B cell (primary cell): ENCODE measurements around the gene PPIH. TPM values are rescaled to one million over a fixed set of nuclear protein-coding genes. Genes with fewer than 3 reads are reported as not detected.

ENCODE experiments used
- ATAC-seq: fragments of 200-7000 bp; cut with Tn5 transposase; one replicate; pipeline ENCODE4 v1.10.0; 2021; ENCODE audit warnings: low read depth, mild to moderate bottlenecking, moderate number of reproducible peaks, moderate library complexity
- CTCF ChIA-PET: fragments of 350-600 bp; sonication (Branson Sonifier 250); formaldehyde crosslinking; loops from one replicate; lab custom pipeline; 2021; ENCODE audit warnings: antibody characterized with exemption, inconsistent platforms; lab: Charles Lee
- POLR2A ChIA-PET: fragments of 350-600 bp; sonication (Branson Sonifier 250); formaldehyde crosslinking; loops from one replicate; lab custom pipeline; 2021; ENCODE audit warnings: antibody characterized with exemption; lab: Charles Lee
- DNase-seq: peaks from one replicate; pipeline ENCODE4 v3.0.0; 2013
- H2AFZ ChIP-seq: 2 replicates; pipeline ENCODE4 v1.6.1; 2012; ENCODE audit warnings: mild to moderate bottlenecking, low read depth, low read length; ENCODE audit not compliant: insufficient read depth, poor library complexity, severe bottlenecking
- H3K27ac ChIP-seq, 2 donors: 1 replicate in 1 of 2; 2 replicates in 1 of 2; pipeline ENCODE4 v1.5.1; 2012 to 2013; ENCODE audit warnings: low read length in 2 of 2, mild to moderate bottlenecking in 2 of 2, moderate library complexity in 1 of 2
- H3K27me3 ChIP-seq, 4 experiments: fragments of 200-600 bp in 1 of 4; sonication (generic) in 1 of 4; replicated peaks in 1 of 4; 1 replicate in 2 of 4; 2 replicates in 2 of 4; pipeline versions ENCODE4 v1.6.1 to v1.7.0; 2013 to 2016; ENCODE audit warnings: low read length in 3 of 4, mild to moderate bottlenecking in 2 of 4, mixed read lengths in 1 of 4, moderate library complexity in 1 of 4; ENCODE audit not compliant: insufficient read depth in 4 of 4, control insufficient read depth in 3 of 4; ENCODE audit errors: control extremely low read depth in 1 of 4
- H3K36me3 ChIP-seq, 2 experiments: replicated peaks in 1 of 2; 1 replicate in 1 of 2; 2 replicates in 1 of 2; pipeline versions ENCODE4 v1.6.1 to v1.7.1; 2013; ENCODE audit warnings: low read length in 1 of 2; ENCODE audit not compliant: insufficient read depth in 2 of 2, control insufficient read depth in 1 of 2; ENCODE audit errors: control extremely low read depth in 1 of 2, extremely low read depth in 1 of 2
- H3K4me1 ChIP-seq, 2 donors: fragments of 200-600 bp in 1 of 2; sonication (generic) in 1 of 2; 1 replicate in 1 of 2; 2 replicates in 1 of 2; pipeline versions ENCODE4 v1.5.1 to v1.6.1; 2013 to 2017; ENCODE audit warnings: low read length in 2 of 2; ENCODE audit not compliant: control insufficient read depth in 2 of 2, insufficient read depth in 2 of 2
- H3K4me2 ChIP-seq: replicated peaks from 2 replicates; pipeline ENCODE3; 2012; ENCODE audit warnings: mild to moderate bottlenecking, low read depth, low read length; ENCODE audit not compliant: poor library complexity, severe bottlenecking
- H3K4me3 ChIP-seq, 5 experiments: fragments of 200-600 bp in 1 of 5; sonication (generic) in 1 of 5; 1 replicate in 3 of 5; 2 replicates in 2 of 5; pipeline versions ENCODE4 v1.5.1 to v1.7.0; 2011 to 2016; ENCODE audit warnings: low read length in 4 of 5, mild to moderate bottlenecking in 4 of 5, low read depth in 2 of 5, control low read depth in 1 of 5, moderate library complexity in 1 of 5; ENCODE audit not compliant: insufficient read depth in 1 of 5; ENCODE audit errors: control extremely low read depth in 1 of 5, extremely low read depth in 1 of 5
- H3K79me2 ChIP-seq: fragments of 200-600 bp; sonication (generic); one replicate; pipeline ENCODE4 v1.6.0; 2016; ENCODE audit warnings: low read length; ENCODE audit not compliant: control insufficient read depth, insufficient read depth
- H3K9ac ChIP-seq: fragments of 200-600 bp; sonication (generic); 2 replicates; pipeline ENCODE4 v1.6.1; 2017; ENCODE audit warnings: mild to moderate bottlenecking, low read length, moderate library complexity
- H3K9me3 ChIP-seq, 3 donors: one replicate each; pipeline versions ENCODE4 v1.6.1 to v1.7.1; 2013; ENCODE audit warnings: low read length in 2 of 3; ENCODE audit not compliant: control insufficient read depth in 2 of 3, insufficient read depth in 1 of 3; ENCODE audit errors: control extremely low read depth in 1 of 3
- H4K20me1 ChIP-seq: 2 replicates; pipeline ENCODE4 v1.6.0; 2012; ENCODE audit warnings: mild to moderate bottlenecking, low read length; ENCODE audit not compliant: insufficient read depth, control insufficient read depth, poor library complexity, severe bottlenecking
- H3K27ac Mint-ChIP-seq: one replicate; pipeline ENCODE4 v1.8.0; 2021; ENCODE audit warnings: mixed read lengths
- H3K27me3 Mint-ChIP-seq: one replicate; pipeline ENCODE4 v1.8.0; 2021; ENCODE audit warnings: mixed read lengths
- H3K4me1 Mint-ChIP-seq: one replicate; pipeline ENCODE4 v1.8.0; 2021; ENCODE audit warnings: mixed read lengths
- H3K4me3 Mint-ChIP-seq: one replicate; pipeline ENCODE4 v1.8.0; 2021; ENCODE audit warnings: mixed read lengths
- H3K9me3 Mint-ChIP-seq: one replicate; pipeline ENCODE4 v1.8.0; 2022; ENCODE audit warnings: mixed read lengths; ENCODE audit not compliant: insufficient read depth
- EZH2 ChIP-seq: IDR thresholded peaks from 2 replicates; pipeline ENCODE4 v1.6.1; 2012; ENCODE audit warnings: borderline replicate concordance, low read depth, mild to moderate bottlenecking, moderate library complexity, low read length; ENCODE audit not compliant: insufficient read depth, poor library complexity, severe bottlenecking
- WGBS: methylation state at CpG from one replicate; pipeline ENCODE4 v1.1.5; 2013; ENCODE audit warnings: missing lambda C conversion rate; ENCODE audit not compliant: insufficient coverage; 5-methylcytosine and 5-hydroxymethylcytosine counted together
- intact Hi-C: fragments of 100-400 bp; cut with micrococcal nuclease; formaldehyde crosslinking; loops from one replicate; pipeline ENCODE4 v1.10.0; 2022
- polyA plus RNA-seq: library from polyadenylated mRNA; depleted of rRNA; stranded (reverse); fragments of >200 nt; gene quantifications from 2 replicates; pipeline ENCODE4 v1.2.3, GENCODE V29; 2012
- total RNA-seq, 2 donors: library from RNA; stranded (reverse); fragments of 120-200 nt in 1 of 2; gene quantifications; 1 replicate in 1 of 2; 2 replicates in 1 of 2; pipeline versions ENCODE4 v1.2.3 to v1.2.4, GENCODE V29; 2013 to 2022
- TF ChIP-seq, protein P1 (sequence below): fragments of 200-600 bp; IDR thresholded peaks from one replicate; pipeline ENCODE4 v1.8.0; 2022; ENCODE audit warnings: antibody characterized with exemption, mild to moderate bottlenecking

PPIH gene
- total and polyA plus RNA-seq, 2 donors (not counting 1 experiment from before 2014, with no cell fraction given), result 42.4 to 50.3 TPM

DNA sequence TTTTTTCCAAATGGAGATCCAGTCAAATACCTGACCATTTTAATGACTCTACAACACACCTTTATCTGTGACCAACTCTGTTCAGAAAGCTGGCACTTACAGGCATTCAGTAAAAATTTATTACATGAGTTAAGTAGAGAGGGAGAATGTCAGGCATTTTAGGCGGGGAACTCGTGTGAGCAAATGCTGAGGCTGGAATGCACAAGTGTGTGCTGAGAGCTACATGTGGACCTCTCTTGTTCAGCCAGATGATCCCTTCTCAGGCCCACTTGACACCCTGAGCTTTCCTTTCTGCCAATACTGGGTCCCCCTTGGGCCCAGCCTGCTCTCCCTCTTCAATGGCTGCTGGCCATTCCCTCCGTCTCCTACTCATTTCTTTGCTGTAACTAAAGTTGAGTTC is 11.7 kb downstream of the PPIH start:
- Mint-ChIP-seq H3K27me3 (no peaks in the 10 kb centered on the region), H3K4me1 (no peaks in the 10 kb centered on the region), H3K4me3 (no peak overlapping the region), H3K9me3 (no peaks in the 10 kb centered on the region), H3K27ac (no peak overlapping the region)
- intact Hi-C loops, result no loop called here
- ChIA-PET POLR2A (no interaction called here), CTCF (no interaction called here)
- Histone ChIP-seq H3K36me3 (peaks cover 3 to 45% of the 10 kb centered on the region in 2 experiments), H3K79me2 (no peaks in the 10 kb centered on the region), H4K20me1 (no peaks in the 10 kb centered on the region), H3K27me3 (no peaks in the 10 kb centered on the region), H3K9me3 (no peaks in the 10 kb centered on the region), H3K9ac (no peak overlapping the region), H3K4me1 (no peaks in the 10 kb centered on the region), H3K4me3 (no peak overlapping the region), H3K4me2 (no peak overlapping the region), H2AFZ (no peak overlapping the region), H3K27ac (no peak overlapping the region)
- DNase-seq (no peak), ATAC-seq (no peak)
- WGBS, result 96% methylated on average over 2 of the region's 3 CpGs
- TF ChIP-seq, protein P1, sequence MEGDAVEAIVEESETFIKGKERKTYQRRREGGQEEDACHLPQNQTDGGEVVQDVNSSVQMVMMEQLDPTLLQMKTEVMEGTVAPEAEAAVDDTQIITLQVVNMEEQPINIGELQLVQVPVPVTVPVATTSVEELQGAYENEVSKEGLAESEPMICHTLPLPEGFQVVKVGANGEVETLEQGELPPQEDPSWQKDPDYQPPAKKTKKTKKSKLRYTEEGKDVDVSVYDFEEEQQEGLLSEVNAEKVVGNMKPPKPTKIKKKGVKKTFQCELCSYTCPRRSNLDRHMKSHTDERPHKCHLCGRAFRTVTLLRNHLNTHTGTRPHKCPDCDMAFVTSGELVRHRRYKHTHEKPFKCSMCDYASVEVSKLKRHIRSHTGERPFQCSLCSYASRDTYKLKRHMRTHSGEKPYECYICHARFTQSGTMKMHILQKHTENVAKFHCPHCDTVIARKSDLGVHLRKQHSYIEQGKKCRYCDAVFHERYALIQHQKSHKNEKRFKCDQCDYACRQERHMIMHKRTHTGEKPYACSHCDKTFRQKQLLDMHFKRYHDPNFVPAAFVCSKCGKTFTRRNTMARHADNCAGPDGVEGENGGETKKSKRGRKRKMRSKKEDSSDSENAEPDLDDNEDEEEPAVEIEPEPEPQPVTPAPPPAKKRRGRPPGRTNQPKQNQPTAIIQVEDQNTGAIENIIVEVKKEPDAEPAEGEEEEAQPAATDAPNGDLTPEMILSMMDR, result no peak

DNA sequence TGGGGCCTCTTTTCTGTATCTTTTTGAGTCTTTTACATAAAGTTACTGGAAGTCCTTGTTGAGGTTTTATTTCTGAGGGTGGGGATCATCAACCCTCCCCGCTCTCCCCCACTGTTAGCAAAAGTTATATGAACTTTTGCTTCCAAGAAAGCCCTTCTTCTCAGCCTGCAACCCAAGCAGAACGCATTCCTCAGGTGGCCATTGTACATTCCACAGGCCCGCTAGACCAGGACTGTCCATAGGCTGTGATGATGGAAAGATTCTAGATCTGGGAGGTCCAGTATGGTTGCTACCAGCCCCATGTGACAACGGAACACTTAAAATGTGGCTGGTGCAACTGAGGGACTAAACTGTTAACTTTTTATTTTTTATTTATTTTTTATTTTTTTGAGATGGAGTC is 12.2 kb downstream of the PPIH start:
- Histone ChIP-seq H4K20me1 (no peaks in the 10 kb centered on the region), H3K79me2 (no peaks in the 10 kb centered on the region), H3K4me1 (no peaks in the 10 kb centered on the region), H3K4me2 (no peak overlapping the region), H3K27ac (no peak overlapping the region), H3K4me3 (no peak overlapping the region), H3K9me3 (no peaks in the 10 kb centered on the region), H3K9ac (no peak overlapping the region), H3K36me3 (peaks cover 3 to 47% of the 10 kb centered on the region in 2 experiments), H2AFZ (no peak overlapping the region), H3K27me3 (no peaks in the 10 kb centered on the region)
- no peaks in the 10 kb centered on the region for H3K27me3 Mint-ChIP-seq
- no peaks in the 10 kb centered on the region for H3K4me1 Mint-ChIP-seq
- intact Hi-C loops, result no loop called here
- ATAC-seq (no peak), DNase-seq (no peak)
- ChIA-PET POLR2A (no interaction called here), CTCF (no interaction called here)
- no peak overlapping the region for H3K27ac Mint-ChIP-seq
- WGBS, result no CpG with 5 or more reads among the region's 4 CpGs
- H3K9me3 Mint-ChIP-seq, result no peaks in the 10 kb centered on the region
- H3K4me3 Mint-ChIP-seq, result no peak overlapping the region
- TF ChIP-seq, protein P1, result no peak
- no peak for TF ChIP-seq EZH2
